GM19324 (cell line): ENCODE measurements around the gene NVL.

Experiments
- ATAC-seq: cut with Tn5 transposase; IDR thresholded peaks from one replicate; pipeline ENCODE4 v1.9.1; 2021; ENCODE audit warnings: mild to moderate bottlenecking, moderate library complexity; ENCODE audit not compliant: unreplicated experiment, low FRiP score

NVL gene

GRCh38 chr1:224289396-224289795 lies 40.6 kb downstream of the NVL start:
- ATAC-seq: no peak

- ATAC-seq: no peak
Observed at GRCh38 chr1:224287714-224288113, 42.3 kb downstream of the NVL start.

GRCh38 chr1:224282140-224282539 lies 47.8 kb downstream of the NVL start:
- ATAC-seq: no peak

- no peak for ATAC-seq
Observed at GRCh38 chr1:224276771-224277487, 53.0 kb downstream of the NVL start.

GRCh38 chr1:224274970-224275626 lies 54.9 kb downstream of the NVL start:
- no peak for ATAC-seq

GRCh38 chr1:224273641-224274040 lies 56.3 kb downstream of the NVL start:
- ATAC-seq: no peak

GRCh38 chr1:224271106-224271505 lies 58.9 kb downstream of the NVL start:
- no peak for ATAC-seq

GRCh38 chr1:224267925-224268324 lies 62.0 kb downstream of the NVL start:
- ATAC-seq: no peak

- no peak for ATAC-seq
Observed at GRCh38 chr1:224266915-224267856, 62.8 kb downstream of the NVL start.

GRCh38 chr1:224266105-224266914 lies 63.7 kb downstream of the NVL start:
- ATAC-seq: no peak

- no peak for ATAC-seq
Observed at GRCh38 chr1:224264321-224264720, 65.7 kb downstream of the NVL start.

GRCh38 chr1:224262373-224263054 lies 67.5 kb downstream of the NVL start:
- ATAC-seq: no peak

- ATAC-seq: no peak
Observed at GRCh38 chr1:224259986-224260385, 70.0 kb downstream of the NVL start.

- ATAC-seq: no peak
Observed at GRCh38 chr1:224258351-224258750, 71.6 kb downstream of the NVL start.

- ATAC-seq: no peak
Observed at GRCh38 chr1:224256640-224257039, 73.3 kb downstream of the NVL start.

- ATAC-seq: no peak
Observed at GRCh38 chr1:224253721-224254120, 76.3 kb downstream of the NVL start.

GRCh38 chr1:224252479-224252878 lies 77.5 kb downstream of the NVL start:
- no peak for ATAC-seq

- no peak for ATAC-seq
Observed at GRCh38 chr1:224251741-224252146, 78.2 kb downstream of the NVL start.

GRCh38 chr1:224245188-224245587 lies 84.8 kb downstream of the NVL start:
- no peak for ATAC-seq

- ATAC-seq: no peak
Observed at GRCh38 chr1:224238756-224239155, 91.2 kb downstream of the NVL start.
